H9 (cell line): ENCODE results near the gene ADARB2. TPM values are rescaled to one million over a fixed set of nuclear protein-coding genes. Genes with fewer than 3 reads are reported as not detected.

ENCODE experiments used
- DNase-seq: peaks from one replicate; pipeline ENCODE4 v3.0.0-alpha.2; 2017
- H2AFZ ChIP-seq: one replicate; pipeline ENCODE4 v1.6.1; 2013; ENCODE audit warnings: mild to moderate bottlenecking, low read length, control low read depth, moderate library complexity
- H2AK5ac ChIP-seq: 2 replicates; pipeline ENCODE4 v1.6.1; 2013; ENCODE audit warnings: low read length, control low read depth, mixed read lengths; ENCODE audit not compliant: insufficient read length
- H2BK120ac ChIP-seq: one replicate; pipeline ENCODE4 v1.6.1; 2013; ENCODE audit warnings: low read depth, mild to moderate bottlenecking, low read length, control low read depth, inconsistent platforms; ENCODE audit not compliant: poor library complexity, severe bottlenecking
- H2BK12ac ChIP-seq: 2 replicates; pipeline ENCODE4 v1.6.1; 2013; ENCODE audit warnings: low read length, control low read depth, mixed read lengths, low read depth; ENCODE audit not compliant: insufficient read length
- H2BK15ac ChIP-seq: 2 replicates; pipeline ENCODE4 v1.6.1; 2013; ENCODE audit warnings: low read depth, low read length, control low read depth
- H2BK20ac ChIP-seq: one replicate; pipeline ENCODE4 v1.6.1; 2013; ENCODE audit warnings: low read depth, mild to moderate bottlenecking, low read length, control low read depth, inconsistent platforms; ENCODE audit not compliant: poor library complexity, severe bottlenecking
- H2BK5ac ChIP-seq: 2 replicates; pipeline ENCODE4 v1.6.1; 2013; ENCODE audit warnings: low read length, control low read depth, mixed read lengths; ENCODE audit not compliant: insufficient read length
- H3K14ac ChIP-seq: 2 replicates; pipeline ENCODE4 v1.6.1; 2013; ENCODE audit warnings: low read length, control low read depth; ENCODE audit not compliant: insufficient read depth
- H3K18ac ChIP-seq: 2 replicates; pipeline ENCODE4 v1.6.1; 2013; ENCODE audit warnings: low read depth, mild to moderate bottlenecking, mixed read lengths, low read length, control low read depth; ENCODE audit not compliant: insufficient read length
- H3K23ac ChIP-seq: 2 replicates; pipeline ENCODE4 v1.6.1; 2013; ENCODE audit warnings: low read length, control low read depth, mixed read lengths, low read depth; ENCODE audit not compliant: insufficient read length
- H3K23me2 ChIP-seq: 2 replicates; pipeline ENCODE4 v1.6.1; 2013; ENCODE audit warnings: low read depth, mild to moderate bottlenecking, mixed read lengths, low read length, control low read depth; ENCODE audit not compliant: insufficient read length, poor library complexity, severe bottlenecking
- H3K27ac ChIP-seq: 2 replicates; pipeline ENCODE4 v1.5.1; 2013; ENCODE audit warnings: low read length, control low read depth, mixed read lengths, low read depth; ENCODE audit not compliant: insufficient read length
- H3K27me3 ChIP-seq: 2 replicates; pipeline ENCODE4 v1.6.1; 2013; ENCODE audit warnings: low read length, control low read depth, inconsistent platforms; ENCODE audit not compliant: insufficient read depth
- H3K4ac ChIP-seq: 2 replicates; pipeline ENCODE4 v1.6.1; 2013; ENCODE audit warnings: low read depth, mild to moderate bottlenecking, control low read depth, inconsistent platforms, low read length, moderate library complexity
- H3K4me1 ChIP-seq: 2 replicates; pipeline ENCODE4 v1.6.1; 2013; ENCODE audit warnings: low read length, control low read depth, inconsistent platforms; ENCODE audit not compliant: insufficient read depth
- H3K4me2 ChIP-seq: 2 replicates; pipeline ENCODE4 v1.6.1; 2013; ENCODE audit warnings: low read length, control low read depth, mixed read lengths; ENCODE audit not compliant: insufficient read length, insufficient read depth
- H3K56ac ChIP-seq: 2 replicates; pipeline ENCODE4 v1.6.1; 2013; ENCODE audit warnings: low read depth, mild to moderate bottlenecking, mixed read lengths, low read length, control low read depth; ENCODE audit not compliant: insufficient read length
- H3K79me1 ChIP-seq: 2 replicates; pipeline ENCODE4 v1.6.1; 2013; ENCODE audit warnings: low read depth, mild to moderate bottlenecking, moderate library complexity, low read length, control low read depth, inconsistent platforms; ENCODE audit not compliant: insufficient read depth, poor library complexity, severe bottlenecking
- H3K79me2 ChIP-seq: 2 replicates; pipeline ENCODE4 v1.6.1; 2013; ENCODE audit warnings: low read length, control low read depth, inconsistent platforms; ENCODE audit not compliant: insufficient read depth
- H3K9ac ChIP-seq: 2 replicates; pipeline ENCODE4 v1.6.1; 2013; ENCODE audit warnings: low read length, control low read depth, mixed read lengths; ENCODE audit not compliant: insufficient read length; ENCODE audit errors: extremely low read depth
- H3K9me3 ChIP-seq: one replicate; pipeline ENCODE4 v1.6.1; 2013; ENCODE audit warnings: low read depth, low read length, inconsistent platforms; ENCODE audit not compliant: control insufficient read depth
- H3T11ph ChIP-seq: one replicate; pipeline ENCODE4 v1.6.1; 2013; ENCODE audit warnings: mild to moderate bottlenecking, low read length, control low read depth, inconsistent platforms
- H4K20me1 ChIP-seq: one replicate; pipeline ENCODE4 v1.6.1; 2013; ENCODE audit not compliant: control insufficient read depth, insufficient read length, insufficient read depth
- H4K5ac ChIP-seq: 2 replicates; pipeline ENCODE4 v1.6.1; 2013; ENCODE audit warnings: low read depth, mild to moderate bottlenecking, mixed read lengths, low read length, control low read depth; ENCODE audit not compliant: insufficient read length
- H4K8ac ChIP-seq: replicated peaks from 2 replicates; pipeline ENCODE4 v1.6.1; 2013; ENCODE audit warnings: low read length, control low read depth, mixed read lengths, low read depth; ENCODE audit not compliant: insufficient read length
- H4K91ac ChIP-seq: 2 replicates; pipeline ENCODE4 v1.6.1; 2013; ENCODE audit warnings: low read depth, mild to moderate bottlenecking, moderate library complexity, mixed read lengths, low read length, control low read depth; ENCODE audit not compliant: insufficient read length
- H3K27ac Mint-ChIP-seq, 3 experiments: 2 replicates in 2 of 3; 3 replicates in 1 of 3; pipeline ENCODE4 v1.8.0; 2020 to 2021; ENCODE audit warnings: mixed read lengths in 3 of 3, mild to moderate bottlenecking in 1 of 3, moderate library complexity in 1 of 3
- H3K27me3 Mint-ChIP-seq: 2 replicates; pipeline ENCODE4 v1.8.0; 2021; ENCODE audit warnings: low read depth, mild to moderate bottlenecking, moderate library complexity, mixed read lengths
- H3K36me3 Mint-ChIP-seq, 3 experiments: 2 replicates in 2 of 3; 3 replicates in 1 of 3; pipeline ENCODE4 v1.8.0; 2020 to 2021; ENCODE audit warnings: low read depth in 3 of 3, mixed read lengths in 3 of 3; ENCODE audit not compliant: insufficient read depth in 1 of 3
- H3K4me1 Mint-ChIP-seq, 2 experiments: 2 replicates each; pipeline ENCODE4 v1.8.0; 2020; ENCODE audit warnings: mixed read lengths in 2 of 2
- H3K4me3 Mint-ChIP-seq, 2 experiments: 2 replicates in 1 of 2; 3 replicates in 1 of 2; pipeline ENCODE4 v1.8.0; 2020 to 2021; ENCODE audit warnings: mild to moderate bottlenecking in 2 of 2, mixed read lengths in 2 of 2, moderate library complexity in 1 of 2
- H3K9me3 Mint-ChIP-seq, 2 experiments: 2 replicates in 1 of 2; 3 replicates in 1 of 2; pipeline ENCODE4 v1.8.0; 2020; ENCODE audit warnings: mild to moderate bottlenecking in 2 of 2, mixed read lengths in 2 of 2, moderate library complexity in 1 of 2
- WGBS: extraction: QIAGEN DNeasy Blood & Tissue Kit; methylation state at CpG from one replicate; pipeline ENCODE4 v1.1.7; 2013; ENCODE audit warnings: missing lambda C conversion rate, low lambda C conversion rate, mixed read lengths; ENCODE audit not compliant: insufficient read length; ENCODE audit errors: extremely low coverage; 5-methylcytosine and 5-hydroxymethylcytosine counted together
- total RNA-seq: library from RNA; stranded (reverse); gene quantifications from 2 replicates; pipeline ENCODE4 v1.2.1, GENCODE V29; 2021
- TF ChIP-seq, protein P1 (sequence below): fragments of 200-600 bp; sonication (generic); conservative IDR thresholded peaks from 3 replicates; pipeline ENCODE4 v1.8.0; 2021; ENCODE audit warnings: antibody characterized with exemption, mild to moderate bottlenecking

ADARB2 gene
- total RNA-seq, 1 experiment from 2014 or later = 0.87 TPM

DNA sequence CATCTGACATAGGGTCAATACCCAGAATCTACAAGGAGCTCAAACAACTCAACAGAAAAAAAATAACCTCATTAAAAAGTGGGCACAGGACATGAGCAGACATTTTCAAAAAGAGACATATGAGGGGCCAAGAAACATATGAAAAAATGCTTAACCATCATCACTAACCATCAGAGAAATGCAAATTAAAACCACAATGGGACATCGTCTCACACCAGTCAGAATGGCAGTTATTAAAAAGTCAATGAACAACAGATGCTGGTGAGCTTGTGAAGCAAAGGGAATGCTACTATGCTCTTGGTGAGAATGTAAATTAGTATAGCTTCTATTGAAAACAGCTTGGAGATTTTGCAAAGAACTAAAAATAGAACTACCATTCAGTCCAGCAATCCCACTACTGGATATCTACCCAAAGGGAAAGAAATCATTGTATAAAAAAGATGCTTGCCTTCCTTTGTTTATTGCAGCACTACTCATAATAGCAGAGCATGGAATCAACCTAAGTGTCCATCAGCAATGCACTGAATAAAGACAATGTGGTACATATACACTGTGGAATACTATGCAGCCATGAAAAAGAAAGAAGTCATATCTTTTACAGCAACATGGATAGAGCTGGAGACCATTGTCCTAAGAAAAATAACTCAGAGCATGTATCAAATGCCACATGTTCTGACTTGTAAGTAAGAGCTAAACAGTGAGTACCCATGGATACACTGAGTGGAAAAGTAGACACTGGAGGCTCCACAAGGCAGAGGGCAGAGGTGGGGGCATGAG, 139.8 kb downstream of the ADARB2 start:
- Histone ChIP-seq H3K9me3 (no peaks in the 10 kb centered on the region), H3K27me3 (no peaks in the 10 kb centered on the region), H3K4me2 (no peak overlapping the region), H3K14ac (no peak overlapping the region), H2BK120ac (no peak overlapping the region), H3K56ac (no peak overlapping the region), H2AFZ (no peak overlapping the region), H2BK20ac (no peak overlapping the region), H3K79me1 (no peaks in the 10 kb centered on the region), H3K18ac (no peak overlapping the region), H2AK5ac (no peak overlapping the region), H3K23me2 (no peaks in the 10 kb centered on the region), H3K27ac (no peak overlapping the region), H3K4ac (no peak overlapping the region), H3K79me2 (no peaks in the 10 kb centered on the region), H2BK12ac (no peak overlapping the region), H3K4me1 (no peaks in the 10 kb centered on the region), H3K9ac (no peak overlapping the region), H4K8ac (no peak overlapping the region), H3K23ac (no peak overlapping the region), H2BK15ac (no peak overlapping the region), H4K91ac (no peak overlapping the region), H4K5ac (no peak overlapping the region), H3T11ph (no peak overlapping the region), H2BK5ac (no peak overlapping the region), H4K20me1 (no peaks in the 10 kb centered on the region)
- H3K4me3 Mint-ChIP-seq = no peak overlapping the region
- WGBS = no CpG with 5 or more reads among the region's 1 CpG
- peaks cover 0 to 3% of the 10 kb centered on the region in 2 experiments; a peak in 1 of 5 replicates for H3K9me3 Mint-ChIP-seq
- H3K4me1 Mint-ChIP-seq = peaks cover 0 to 2% of the 10 kb centered on the region in 2 experiments; a peak in 1 of 4 replicates
- no peaks in the 10 kb centered on the region; the same call in 1 of the 2 replicates for H3K27me3 Mint-ChIP-seq
- DNase-seq = no peak
- TF ChIP-seq, protein P1, sequence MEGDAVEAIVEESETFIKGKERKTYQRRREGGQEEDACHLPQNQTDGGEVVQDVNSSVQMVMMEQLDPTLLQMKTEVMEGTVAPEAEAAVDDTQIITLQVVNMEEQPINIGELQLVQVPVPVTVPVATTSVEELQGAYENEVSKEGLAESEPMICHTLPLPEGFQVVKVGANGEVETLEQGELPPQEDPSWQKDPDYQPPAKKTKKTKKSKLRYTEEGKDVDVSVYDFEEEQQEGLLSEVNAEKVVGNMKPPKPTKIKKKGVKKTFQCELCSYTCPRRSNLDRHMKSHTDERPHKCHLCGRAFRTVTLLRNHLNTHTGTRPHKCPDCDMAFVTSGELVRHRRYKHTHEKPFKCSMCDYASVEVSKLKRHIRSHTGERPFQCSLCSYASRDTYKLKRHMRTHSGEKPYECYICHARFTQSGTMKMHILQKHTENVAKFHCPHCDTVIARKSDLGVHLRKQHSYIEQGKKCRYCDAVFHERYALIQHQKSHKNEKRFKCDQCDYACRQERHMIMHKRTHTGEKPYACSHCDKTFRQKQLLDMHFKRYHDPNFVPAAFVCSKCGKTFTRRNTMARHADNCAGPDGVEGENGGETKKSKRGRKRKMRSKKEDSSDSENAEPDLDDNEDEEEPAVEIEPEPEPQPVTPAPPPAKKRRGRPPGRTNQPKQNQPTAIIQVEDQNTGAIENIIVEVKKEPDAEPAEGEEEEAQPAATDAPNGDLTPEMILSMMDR = no peak
- no peaks in the 10 kb centered on the region for H3K36me3 Mint-ChIP-seq
- no peak overlapping the region; a peak in 1 of 7 replicates for H3K27ac Mint-ChIP-seq
